Lower lobe of right lung (tissue), 2 donors: ENCODE data around the gene LENG8. TPM values are rescaled to one million over a fixed set of nuclear protein-coding genes. Genes with fewer than 3 reads are reported as not detected.

Experiments used
- ATAC-seq, 2 donors: fragments of 200-7000 bp; cut with Tn5 transposase; one replicate each; pipeline ENCODE4 v1.9.1; 2020 to 2022; ENCODE audit warnings: mild to moderate bottlenecking in 2 of 2, moderate library complexity in 2 of 2
- DNase-seq: peaks from one replicate; pipeline ENCODE4 v3.0.0-alpha.2; 2020
- H3K27ac ChIP-seq: fragments of 200-600 bp; one replicate; pipeline ENCODE4 v1.8.0; 2022
- H3K27me3 ChIP-seq: fragments of 200-600 bp; one replicate; pipeline ENCODE4 v1.8.0; 2022; ENCODE audit warnings: low read depth
- H3K36me3 ChIP-seq: fragments of 200-600 bp; one replicate; pipeline ENCODE4 v1.8.0; 2022; ENCODE audit warnings: mild to moderate bottlenecking
- H3K4me1 ChIP-seq: fragments of 200-600 bp; one replicate; pipeline ENCODE4 v1.8.0; 2022
- H3K4me3 ChIP-seq: fragments of 200-600 bp; one replicate; pipeline ENCODE4 v1.8.0; 2022; ENCODE audit warnings: mild to moderate bottlenecking
- H3K9me3 ChIP-seq: fragments of 200-600 bp; one replicate; pipeline ENCODE4 v1.8.0; 2022
- CTCF ChIP-seq: fragments of 200-600 bp; IDR thresholded peaks from one replicate; pipeline ENCODE4 v1.8.0; 2022; ENCODE audit warnings: antibody characterized with exemption, mild to moderate bottlenecking
- intact Hi-C: fragments of 100-400 bp; cut with DNase I; formaldehyde crosslinking; loops from one replicate; pipeline ENCODE4 v1.11.0; 2022
- total RNA-seq: library from RNA; stranded (reverse); fragmentation: NEBNext Ultra II Directional; extraction: Animal tissue kit (Norgen Biotek cat#: 25700); gene quantifications from one replicate; pipeline ENCODE4 v1.2.1, GENCODE V29; 2021
- donor health status: DM: no; HTN: yes; CAD: no; lungs with severe emphysema.

Gene LENG8
- total RNA-seq, 1 donor from 2014 or later = 183 TPM

- DNase-seq = no peak
- Histone ChIP-seq H3K27ac (no peak overlapping the region), H3K36me3 (no peaks in the 10 kb centered on the region), H3K4me1 (peaks cover 17% of the 10 kb centered on the region), H3K27me3 (peaks cover 52% of the 10 kb centered on the region), H3K4me3 (no peak overlapping the region), H3K9me3 (no peaks in the 10 kb centered on the region)
- no peak for ATAC-seq
- intact Hi-C loops = no loop called here
- no peak for TF ChIP-seq CTCF
Measured at GRCh38 chr19:54428323-54429175, 20.4 kb upstream of the LENG8 start.

GRCh38 chr19:54429176-54429495, 19.9 kb upstream of the LENG8 start:
- no peak for TF ChIP-seq CTCF
- no peaks in the 10 kb centered on the region for H3K36me3 ChIP-seq
- H3K9me3 ChIP-seq = no peaks in the 10 kb centered on the region
- DNase-seq = no peak
- no peak for ATAC-seq
- peaks cover 17% of the 10 kb centered on the region for H3K4me1 ChIP-seq
- no peak overlapping the region for H3K4me3 ChIP-seq
- H3K27ac ChIP-seq = no peak overlapping the region
- intact Hi-C loops = no loop called here
- peaks cover 52% of the 10 kb centered on the region for H3K27me3 ChIP-seq

GRCh38 chr19:54429545-54430227, 19.3 kb upstream of the LENG8 start:
- TF ChIP-seq CTCF = no peak
- peaks cover 47% of the 10 kb centered on the region for H3K27me3 ChIP-seq
- no peak overlapping the region for H3K27ac ChIP-seq
- intact Hi-C loops = no loop called here
- no peaks in the 10 kb centered on the region for H3K9me3 ChIP-seq
- DNase-seq (no peak), ATAC-seq (no peak)
- H3K36me3 ChIP-seq = no peaks in the 10 kb centered on the region
- peaks cover 21% of the 10 kb centered on the region for H3K4me1 ChIP-seq
- no peak overlapping the region for H3K4me3 ChIP-seq

GRCh38 chr19:54430306-54431254, 18.4 kb upstream of the LENG8 start:
- ATAC-seq = peak; percentile 54 to 58
- Histone ChIP-seq H3K27ac (no peak overlapping the region), H3K4me3 (peak overlapping the region; percentile 39), H3K36me3 (no peaks in the 10 kb centered on the region), H3K4me1 (peaks cover 21% of the 10 kb centered on the region), H3K27me3 (peaks cover 39% of the 10 kb centered on the region), H3K9me3 (no peaks in the 10 kb centered on the region)
- TF ChIP-seq CTCF = peak; percentile 16
- intact Hi-C loops = no loop called here
- no peak for DNase-seq

GRCh38 chr19:54431255-54431838, 17.7 kb upstream of the LENG8 start:
- no peaks in the 10 kb centered on the region for H3K36me3 ChIP-seq
- no peak overlapping the region for H3K27ac ChIP-seq
- no peaks in the 10 kb centered on the region for H3K9me3 ChIP-seq
- TF ChIP-seq CTCF = no peak
- intact Hi-C loops = no loop called here
- peak; percentile 84 for DNase-seq
- peak overlapping the region; percentile 39 for H3K4me3 ChIP-seq
- H3K4me1 ChIP-seq = peaks cover 26% of the 10 kb centered on the region
- H3K27me3 ChIP-seq = peaks cover 33% of the 10 kb centered on the region
- ATAC-seq = peak; percentile 31 to 39
